ENCODE measurements around the gene DEFB110. TPM values are rescaled to one million over a fixed set of nuclear protein-coding genes. Genes with fewer than 3 reads are reported as not detected.

The DEFB110 gene
- total RNA-seq, 1 donor from 2014 or later = not detected

- ChIA-PET POLR2A (no interaction called here), CTCF (no interaction called here)
- DNase-seq = no peak
- H3K36me3 Mint-ChIP-seq (ENCODE audit: low read depth) = no peaks in the 10 kb centered on the region
- intact Hi-C loops (cut with micrococcal nuclease) = no loop called here
- no peaks in the 10 kb centered on the region for H3K27me3 Mint-ChIP-seq
- TF ChIP-seq CTCF (IDR thresholded peaks at IDR 0.05) = no peak
- no peaks in the 10 kb centered on the region for H3K9me3 Mint-ChIP-seq
- no peak for ATAC-seq (ENCODE audit: low read depth)
- H3K27ac Mint-ChIP-seq = no peak overlapping the region
- H3K4me3 Mint-ChIP-seq = no peak overlapping the region
- no peaks in the 10 kb centered on the region for H3K4me1 Mint-ChIP-seq
Measured at GRCh38 chr6:50047026-50047425, 25.2 kb upstream of the DEFB110 start.

- CTCF ChIA-PET = no interaction called here
- no peaks in the 10 kb centered on the region for H3K27me3 Mint-ChIP-seq
- ATAC-seq (ENCODE audit: low read depth) = no peak
- intact Hi-C loops (cut with micrococcal nuclease) = no loop called here
- POLR2A ChIA-PET = no interaction called here
- no peak overlapping the region for H3K4me3 Mint-ChIP-seq
- no peaks in the 10 kb centered on the region for H3K4me1 Mint-ChIP-seq
- TF ChIP-seq CTCF (IDR thresholded peaks at IDR 0.05) = no peak
- no peaks in the 10 kb centered on the region for H3K36me3 Mint-ChIP-seq (ENCODE audit: low read depth)
- H3K9me3 Mint-ChIP-seq = peaks cover 2% of the 10 kb centered on the region
- no peak overlapping the region for H3K27ac Mint-ChIP-seq
- DNase-seq = no peak
Measured at GRCh38 chr6:50030777-50031562, 9.2 kb upstream of the DEFB110 start.

- CTCF ChIA-PET = no interaction called here
- DNase-seq = no peak
- H3K4me1 Mint-ChIP-seq = no peaks in the 10 kb centered on the region
- H3K36me3 Mint-ChIP-seq (ENCODE audit: low read depth) = no peaks in the 10 kb centered on the region
- ATAC-seq (ENCODE audit: low read depth) = no peak
- no peak overlapping the region for H3K4me3 Mint-ChIP-seq
- no peaks in the 10 kb centered on the region for H3K27me3 Mint-ChIP-seq
- POLR2A ChIA-PET = no interaction called here
- peaks cover 2% of the 10 kb centered on the region for H3K9me3 Mint-ChIP-seq
- H3K27ac Mint-ChIP-seq = no peak overlapping the region
- intact Hi-C loops (cut with micrococcal nuclease) = no loop called here
- TF ChIP-seq CTCF (IDR thresholded peaks at IDR 0.05) = no peak
Measured at GRCh38 chr6:50030350-50030749, 8.6 kb upstream of the DEFB110 start.

GRCh38 chr6:50025258-50025657 lies 3.5 kb upstream of the DEFB110 start:
- no peaks in the 10 kb centered on the region for H3K27me3 Mint-ChIP-seq
- no peak for DNase-seq
- CTCF ChIA-PET = no interaction called here
- POLR2A ChIA-PET = no interaction called here
- ATAC-seq (ENCODE audit: low read depth) = no peak
- intact Hi-C loops (cut with micrococcal nuclease) = no loop called here
- no peaks in the 10 kb centered on the region for H3K4me1 Mint-ChIP-seq
- no peak overlapping the region for H3K27ac Mint-ChIP-seq
- H3K4me3 Mint-ChIP-seq = no peak overlapping the region
- H3K9me3 Mint-ChIP-seq = peaks cover 2% of the 10 kb centered on the region
- TF ChIP-seq CTCF (IDR thresholded peaks at IDR 0.05) = no peak
- H3K36me3 Mint-ChIP-seq (ENCODE audit: low read depth) = no peaks in the 10 kb centered on the region

GRCh38 chr6:50007819-50008218 lies 14.0 kb downstream of the DEFB110 start:
- Mint-ChIP-seq H3K27me3 (no peaks in the 10 kb centered on the region), H3K4me3 (no peak overlapping the region), H3K9me3 (no peaks in the 10 kb centered on the region), H3K27ac (no peak overlapping the region), H3K36me3 (ENCODE audit: low read depth) (no peaks in the 10 kb centered on the region), H3K4me1 (no peaks in the 10 kb centered on the region)
- no peak for ATAC-seq (ENCODE audit: low read depth)
- ChIA-PET POLR2A (no interaction called here), CTCF (no interaction called here)
- no peak for TF ChIP-seq CTCF (IDR thresholded peaks at IDR 0.05)
- no peak for DNase-seq
- intact Hi-C loops (cut with micrococcal nuclease) = no loop called here
